ENCODE data around the gene QPCTL.
A peak's percentile ranks its signal among the peaks of the same experiment; 100 is the strongest.

The QPCTL gene

DNA sequence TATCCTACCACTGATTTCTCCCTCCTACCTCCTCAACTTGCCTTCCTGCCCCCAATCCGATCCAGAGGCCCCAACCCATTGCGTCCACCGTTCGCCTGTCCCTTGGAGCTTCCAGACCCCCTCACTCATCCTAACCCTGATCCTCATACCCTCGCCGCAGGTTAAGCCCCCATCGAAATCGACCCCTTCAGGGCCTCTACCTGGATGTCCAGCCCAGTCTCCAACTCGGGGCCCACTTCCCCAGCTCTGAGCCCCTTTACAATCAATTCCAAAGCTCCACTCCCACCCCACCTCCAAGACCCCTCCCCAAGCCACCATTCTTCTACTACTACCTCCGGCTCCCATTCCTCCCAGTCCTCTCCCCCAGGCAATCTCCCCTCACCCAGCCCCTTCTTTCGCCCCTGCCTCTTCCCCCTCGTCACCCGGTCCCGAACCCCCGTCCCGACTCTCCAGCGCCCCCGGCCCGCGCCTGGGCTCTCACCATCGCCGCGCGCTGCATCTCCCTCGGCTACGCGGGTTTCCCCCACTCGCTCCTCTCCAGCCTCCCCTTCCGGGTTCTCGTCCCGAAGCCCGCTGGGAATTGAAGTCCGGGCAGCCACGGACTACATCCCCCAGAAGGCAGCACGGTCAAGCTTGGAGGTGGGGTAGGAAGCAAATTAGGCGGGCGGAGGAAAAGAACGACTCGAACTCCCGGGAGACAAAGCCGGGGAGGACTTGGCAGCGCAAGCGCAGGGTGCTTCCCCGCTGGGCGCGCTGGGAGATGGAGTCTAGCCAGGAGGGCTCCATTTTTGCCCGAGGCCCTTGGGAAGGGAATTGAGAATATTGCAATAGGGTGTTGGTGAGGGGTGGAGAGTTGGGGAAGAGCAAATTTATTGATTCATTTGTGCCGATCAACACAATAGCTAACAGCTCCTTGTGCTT lies 38.2 kb downstream of the QPCTL start, which contains the start of gene FBXO46:
TSS of gene FBXO46 (minus strand) at position 529 of the 921 bp plus-strand sequence. CDS start 17,401 bp downstream, outside the sequence.
- H3K27ac ChIP-seq, result peak within 1 kb of the TSS; percentile 70

DNA sequence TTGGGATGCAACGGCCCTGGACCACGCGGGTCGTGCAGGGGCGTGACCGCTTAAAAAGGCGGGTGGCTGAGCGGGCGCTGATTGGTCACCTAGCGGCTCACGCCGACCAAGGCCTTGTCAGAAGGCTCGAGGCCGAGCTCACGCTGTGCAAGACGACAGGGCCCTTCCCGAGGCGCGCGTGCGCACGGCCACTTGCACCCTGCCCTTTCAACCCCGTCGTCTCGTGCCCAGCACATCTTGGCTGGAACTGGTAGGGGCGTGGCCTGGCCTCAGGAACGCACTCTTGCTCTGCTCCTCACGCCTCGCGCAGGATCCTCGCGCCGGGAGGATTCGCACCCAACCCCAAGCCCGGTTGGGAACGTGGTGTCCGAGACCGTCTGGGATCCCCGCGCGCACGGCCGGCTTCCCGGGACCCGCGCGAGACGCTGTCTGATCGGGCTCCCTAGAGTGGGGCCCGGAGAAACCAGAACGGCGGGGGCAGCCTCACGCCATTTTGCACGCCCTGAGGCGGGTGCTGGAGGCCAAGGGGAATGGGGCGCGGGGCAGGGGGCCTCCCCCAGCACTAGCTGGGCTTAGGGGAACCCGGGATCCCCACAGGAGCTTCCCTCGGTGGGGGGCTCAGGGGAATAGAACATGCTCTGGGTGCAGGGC lies 40.8 kb downstream of the QPCTL start, which contains the start of gene MEIOSIN:
TSS of gene MEIOSIN (plus strand) at position 280 of the 651 bp plus-strand sequence. CDS start 1,938 bp downstream, outside the sequence.
- H3K27ac ChIP-seq, result no peak within 1 kb of the TSS
- no peak for TF ChIP-seq ZFX (IDR thresholded peaks at IDR 0.05)
- TF ChIP-seq, protein P1, sequence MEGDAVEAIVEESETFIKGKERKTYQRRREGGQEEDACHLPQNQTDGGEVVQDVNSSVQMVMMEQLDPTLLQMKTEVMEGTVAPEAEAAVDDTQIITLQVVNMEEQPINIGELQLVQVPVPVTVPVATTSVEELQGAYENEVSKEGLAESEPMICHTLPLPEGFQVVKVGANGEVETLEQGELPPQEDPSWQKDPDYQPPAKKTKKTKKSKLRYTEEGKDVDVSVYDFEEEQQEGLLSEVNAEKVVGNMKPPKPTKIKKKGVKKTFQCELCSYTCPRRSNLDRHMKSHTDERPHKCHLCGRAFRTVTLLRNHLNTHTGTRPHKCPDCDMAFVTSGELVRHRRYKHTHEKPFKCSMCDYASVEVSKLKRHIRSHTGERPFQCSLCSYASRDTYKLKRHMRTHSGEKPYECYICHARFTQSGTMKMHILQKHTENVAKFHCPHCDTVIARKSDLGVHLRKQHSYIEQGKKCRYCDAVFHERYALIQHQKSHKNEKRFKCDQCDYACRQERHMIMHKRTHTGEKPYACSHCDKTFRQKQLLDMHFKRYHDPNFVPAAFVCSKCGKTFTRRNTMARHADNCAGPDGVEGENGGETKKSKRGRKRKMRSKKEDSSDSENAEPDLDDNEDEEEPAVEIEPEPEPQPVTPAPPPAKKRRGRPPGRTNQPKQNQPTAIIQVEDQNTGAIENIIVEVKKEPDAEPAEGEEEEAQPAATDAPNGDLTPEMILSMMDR (conservative IDR thresholded peaks at IDR 0.05), result no peak

More for the DNA sequence above, 38.2 kb downstream of the QPCTL start, which contains the start of gene FBXO46:
- TF ChIP-seq, protein P1 (conservative IDR thresholded peaks at IDR 0.05), result no peak
- no peak for TF ChIP-seq ZFX (IDR thresholded peaks at IDR 0.05)

DNA sequence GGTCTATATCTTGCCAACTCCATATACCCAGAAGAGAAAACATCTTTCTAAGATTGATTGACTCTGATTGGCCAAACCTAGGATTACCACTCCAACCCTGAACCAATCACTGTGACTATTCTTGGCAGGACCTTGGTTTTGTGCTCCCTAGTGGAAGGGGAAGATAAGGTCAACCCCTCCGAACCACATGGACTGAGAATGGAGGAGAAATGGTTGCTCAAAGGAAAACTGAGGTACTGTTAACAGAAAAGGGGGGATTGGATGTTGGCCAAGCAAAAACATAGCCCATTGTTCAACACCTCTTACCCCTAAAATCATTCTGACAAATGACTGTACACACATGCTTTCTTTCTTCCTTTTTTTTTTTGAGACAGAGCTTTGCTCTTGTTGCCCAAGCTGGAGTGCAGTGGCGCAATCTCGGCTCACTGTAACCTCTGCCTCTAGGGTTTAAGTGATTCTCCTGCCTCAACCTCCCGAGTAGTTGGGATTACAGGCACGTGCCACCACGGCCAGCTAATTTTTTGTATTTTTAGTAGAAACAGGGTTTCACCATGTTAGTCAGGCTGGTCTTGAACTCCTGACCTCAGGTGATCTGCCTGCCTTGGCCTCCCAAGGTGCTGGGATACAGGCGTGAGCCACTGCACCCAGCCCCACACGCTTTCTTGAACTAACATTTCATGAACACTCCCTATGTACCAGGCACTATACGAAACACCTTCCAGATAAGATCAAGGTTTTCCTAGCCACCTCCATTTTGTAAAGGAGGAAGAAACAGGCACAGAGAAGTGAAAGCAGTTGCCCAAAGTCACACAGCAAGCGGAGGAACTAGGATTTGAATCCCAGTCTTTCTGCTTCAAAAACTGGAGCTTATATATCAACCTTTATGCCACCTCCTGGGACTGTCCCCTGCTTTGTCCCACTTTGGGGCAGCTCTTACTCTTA lies 47.3 kb downstream of the QPCTL start:
- no peak overlapping the region for H3K27ac ChIP-seq
- no peak for TF ChIP-seq ZFX (IDR thresholded peaks at IDR 0.05)
- TF ChIP-seq, protein P1 (conservative IDR thresholded peaks at IDR 0.05), result no peak

DNA sequence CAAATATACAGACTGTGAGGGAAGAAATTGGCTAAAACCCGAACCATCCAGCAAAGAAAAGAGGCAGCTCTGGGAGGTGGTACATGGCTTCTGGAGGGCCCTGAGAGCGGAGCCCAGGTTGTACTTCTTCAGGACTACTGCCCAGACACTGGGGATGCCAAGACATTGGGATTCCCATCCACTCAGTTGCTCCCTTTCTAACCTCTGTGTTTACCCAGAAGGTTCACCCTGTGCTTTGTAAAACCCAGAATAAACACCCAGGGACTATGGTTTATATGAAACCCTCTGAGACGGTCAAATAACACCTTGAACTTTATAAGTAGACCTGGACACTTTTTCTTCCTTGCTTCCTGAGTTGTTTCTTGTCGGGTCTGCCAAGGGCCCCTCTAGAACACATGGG lies 50.5 kb downstream of the QPCTL start:
- peak overlapping the region; percentile 95 for H3K27ac ChIP-seq
- TF ChIP-seq, protein P1 (conservative IDR thresholded peaks at IDR 0.05), result no peak
- no peak for TF ChIP-seq ZFX (IDR thresholded peaks at IDR 0.05)

DNA sequence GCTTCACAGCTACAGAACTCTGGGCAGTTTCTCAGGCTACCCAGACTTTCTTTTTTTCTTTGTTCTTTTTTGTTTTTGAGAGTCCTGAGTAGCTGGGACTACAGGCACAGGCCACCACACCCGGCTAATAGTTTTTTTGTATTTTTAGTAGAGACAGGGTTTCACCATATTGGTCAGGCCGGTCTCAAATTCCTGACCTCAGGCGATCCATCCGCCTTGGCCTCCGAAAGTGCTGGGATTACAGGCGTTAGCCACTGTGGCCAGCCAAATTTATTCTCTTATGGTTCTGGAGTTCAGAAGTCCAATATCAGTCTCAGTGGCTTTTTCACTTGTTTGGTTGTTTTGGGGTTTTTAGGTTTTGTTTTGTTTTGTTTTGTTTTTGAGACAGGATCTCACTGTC lies 53.1 kb downstream of the QPCTL start:
- H3K27ac ChIP-seq, result no peak overlapping the region
- TF ChIP-seq, protein P1 (conservative IDR thresholded peaks at IDR 0.05), result no peak
- no peak for TF ChIP-seq ZFX (IDR thresholded peaks at IDR 0.05)

DNA sequence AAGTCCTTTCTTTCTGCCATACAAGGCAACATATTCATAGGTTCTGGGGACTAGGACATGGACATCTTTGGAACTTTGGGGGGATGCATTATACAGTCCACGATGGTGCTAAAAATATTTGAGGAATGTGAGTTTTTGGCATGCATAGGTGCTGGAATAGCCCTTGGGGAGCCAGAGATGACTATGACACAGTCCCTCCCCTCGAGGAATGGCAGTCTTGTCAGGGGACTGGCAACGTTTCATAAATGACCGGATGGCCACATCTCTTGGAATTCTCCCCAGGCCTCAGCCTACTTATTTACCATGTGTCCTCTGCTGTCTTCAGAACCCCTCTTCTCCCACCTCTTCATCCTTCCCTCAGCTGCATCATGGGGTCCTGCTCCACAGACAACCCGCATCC lies 54.4 kb downstream of the QPCTL start:
- no peak overlapping the region for H3K27ac ChIP-seq
- TF ChIP-seq, protein P1 (conservative IDR thresholded peaks at IDR 0.05), result no peak
- TF ChIP-seq ZFX (IDR thresholded peaks at IDR 0.05), result no peak
